Fibroblast of skin of left biceps (primary cell): ENCODE measurements around the gene MKKS.
A peak's percentile ranks its signal among the peaks of the same experiment; 100 is the strongest.
"Not testable (repeated sequence)": the region's sequence is repeated elsewhere in the genome, so short reads cannot be mapped to it uniquely, and the experiment has no call there.

Experiments
- DNase-seq, 2 experiments: peaks; one replicate each; pipeline ENCODE4 v3.0.0-alpha.2; 2013; ENCODE audit warnings: low read depth in 2 of 2

MKKS gene

DNA sequence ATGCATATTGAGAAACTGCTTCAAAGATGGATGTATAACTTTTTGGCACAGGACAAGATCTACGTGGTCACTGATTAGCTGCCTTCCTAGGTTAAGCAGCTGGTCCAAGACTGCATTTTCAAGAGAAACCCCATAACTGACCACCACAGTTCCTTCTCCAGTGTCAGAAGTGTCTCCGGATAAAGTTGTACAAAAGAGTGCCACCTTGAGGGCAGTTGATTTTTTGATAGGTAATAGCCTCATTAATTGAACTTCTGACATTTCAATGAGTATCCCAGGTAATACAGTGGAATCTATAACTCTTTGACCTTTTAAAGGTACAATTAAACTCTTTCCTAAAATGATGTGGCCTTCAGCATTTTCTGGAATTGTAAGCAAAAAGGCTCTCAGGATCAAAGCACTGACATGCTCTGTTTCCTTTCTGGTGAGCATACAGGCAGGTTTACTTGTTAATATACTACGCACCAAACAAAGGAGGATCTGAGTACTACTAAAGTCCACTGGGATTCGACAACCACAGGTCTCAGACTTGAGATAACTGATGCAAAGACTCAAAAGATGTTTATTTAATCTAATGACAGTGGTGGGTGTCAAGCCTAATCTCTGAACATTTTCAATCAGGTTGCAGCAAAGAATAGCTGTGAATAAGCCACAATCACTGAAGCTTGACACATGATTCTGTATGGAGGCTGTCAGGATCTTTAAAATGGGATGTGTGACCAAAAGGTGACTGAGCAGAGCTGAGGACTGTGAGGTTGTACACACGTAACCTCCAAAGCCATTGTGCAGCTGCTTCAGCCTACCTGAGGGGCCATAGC is 21.2 kb downstream of the MKKS start:
- no peak for DNase-seq

DNA sequence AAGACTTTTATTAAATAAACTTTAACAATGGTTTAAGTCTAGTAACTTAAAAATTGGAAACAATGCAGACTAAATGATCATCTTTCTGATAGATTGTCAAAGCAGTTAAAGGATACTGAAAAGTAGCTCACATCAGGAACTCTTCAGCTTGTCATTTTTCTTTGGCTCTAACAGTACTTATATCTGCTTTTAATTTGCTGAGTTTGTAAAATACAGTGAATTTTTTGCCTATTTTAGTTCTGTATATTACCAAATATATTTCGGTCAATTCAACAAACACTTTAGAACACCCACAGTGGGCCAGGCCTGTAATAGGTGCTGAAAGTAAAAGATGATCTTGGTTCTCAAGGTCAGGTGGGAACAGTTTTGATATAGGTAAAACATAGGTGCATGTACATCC is 22.3 kb downstream of the MKKS start:
- DNase-seq, result no peak

GRCh38 chr20:10408108-10408813 is 25.8 kb downstream of the MKKS start:
- DNase-seq, result no peak

GRCh38 chr20:10404959-10405530 is 29.0 kb downstream of the MKKS start:
- no peak for DNase-seq

GRCh38 chr20:10404023-10404628 is 29.9 kb downstream of the MKKS start:
- DNase-seq, result no peak

DNA sequence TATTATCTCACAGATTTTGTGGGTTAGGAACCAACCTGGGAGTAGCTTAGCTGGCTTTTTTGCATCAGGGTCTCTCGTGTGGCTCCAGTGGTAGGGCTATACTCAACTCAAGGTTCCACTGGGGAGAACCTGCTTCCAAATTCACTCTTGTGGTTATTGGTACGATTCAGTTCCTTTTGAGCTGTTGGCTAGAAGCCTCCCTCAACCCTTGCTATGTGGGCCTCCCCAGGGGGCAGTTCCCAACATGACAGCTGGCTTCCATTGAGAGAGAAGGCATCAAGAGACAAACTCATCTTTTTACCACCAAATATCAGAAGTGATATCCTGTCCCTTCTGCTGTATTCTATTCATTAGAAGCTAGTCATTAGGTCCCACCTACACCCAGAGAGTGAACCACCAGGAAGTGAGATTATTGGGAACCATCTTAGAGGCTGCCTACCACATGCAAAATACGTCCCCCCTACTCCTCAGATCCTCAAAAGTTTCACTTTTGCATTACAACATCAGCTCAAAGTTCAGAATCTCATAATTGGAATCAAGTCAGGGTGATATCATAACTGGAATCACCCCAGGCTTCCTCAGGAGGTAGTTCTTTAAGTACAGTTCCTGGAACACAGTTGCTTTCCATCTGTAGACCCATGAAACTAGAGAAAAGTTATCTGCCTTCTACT is 30.9 kb downstream of the MKKS start:
- no peak for DNase-seq

DNA sequence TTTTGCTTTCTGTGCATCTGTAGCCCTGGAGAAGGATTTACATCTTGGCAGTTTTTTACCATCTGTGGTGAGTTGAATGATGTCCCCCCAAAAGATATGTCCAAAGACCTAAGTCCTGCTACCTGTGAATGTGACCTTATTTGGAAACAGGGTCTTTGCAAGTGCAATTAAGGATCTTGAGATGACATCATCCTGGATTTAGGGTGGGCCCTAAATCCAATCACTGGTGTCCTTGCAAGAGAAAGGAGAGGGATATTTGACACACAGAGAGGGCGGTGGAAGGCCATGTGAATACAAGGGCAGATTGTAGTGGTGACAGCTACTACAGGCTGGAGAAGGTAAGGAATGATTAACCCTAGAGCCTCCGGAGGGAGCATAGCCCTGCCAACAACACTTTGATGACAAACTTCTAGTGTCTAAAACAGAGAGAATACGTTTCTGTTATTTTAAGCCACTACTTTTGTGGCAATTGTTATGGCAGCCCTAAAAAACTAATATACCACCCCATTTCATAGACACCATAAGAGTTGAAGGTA is 35.1 kb downstream of the MKKS start:
- DNase-seq, result no peak

GRCh38 chr20:10394752-10395151 is 39.3 kb downstream of the MKKS start:
- not testable (repeated sequence) for DNase-seq

GRCh38 chr20:10390709-10391108 is 43.3 kb downstream of the MKKS start:
- no peak for DNase-seq

- no peak for DNase-seq
Observed at GRCh38 chr20:10388597-10388996, 45.4 kb downstream of the MKKS start.

- DNase-seq, result no peak
Observed at GRCh38 chr20:10387686-10388085, 46.3 kb downstream of the MKKS start.

- no peak for DNase-seq
Observed at GRCh38 chr20:10385850-10386544, 48.0 kb downstream of the MKKS start.

GRCh38 chr20:10381477-10381876 is 52.5 kb downstream of the MKKS start:
- DNase-seq, result no peak

GRCh38 chr20:10379761-10380160 is 54.3 kb downstream of the MKKS start:
- DNase-seq, result no peak

DNA sequence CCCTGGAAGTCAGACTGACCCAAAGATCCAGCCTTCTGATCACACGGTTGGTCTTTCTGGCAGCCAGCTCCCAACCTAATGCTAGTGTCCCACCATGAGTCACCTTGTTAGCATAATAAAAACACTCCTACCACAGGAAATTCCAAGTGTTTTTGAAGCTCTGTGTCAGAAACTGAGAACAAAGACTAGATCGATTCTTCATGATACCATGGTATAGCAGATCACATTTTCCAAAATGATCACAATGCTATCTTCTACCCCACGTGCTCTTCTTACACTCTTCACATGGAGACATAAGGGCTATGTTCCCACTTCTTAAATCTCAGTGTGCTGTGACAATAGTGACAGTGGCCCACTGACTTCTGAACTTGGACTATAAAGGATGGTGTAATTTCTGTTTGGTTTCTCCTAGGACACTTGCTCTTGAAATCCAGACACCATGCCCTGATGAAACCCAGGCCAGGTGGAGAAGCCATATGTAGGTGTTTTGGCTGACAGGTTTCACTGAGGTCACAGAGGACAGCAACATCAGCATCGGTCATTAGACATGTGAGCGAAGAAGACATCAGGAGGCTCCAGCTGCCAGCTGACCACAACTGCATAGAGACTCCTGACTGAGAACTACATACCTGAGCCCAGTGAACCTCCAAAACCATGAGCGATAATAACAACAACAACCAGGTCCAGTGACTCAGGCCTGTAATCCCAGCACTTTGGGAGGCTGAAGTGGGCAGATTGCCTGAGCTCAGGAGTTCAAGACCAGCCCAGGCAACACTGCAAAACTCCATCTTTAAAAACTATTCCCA is 57.5 kb downstream of the MKKS start:
- peak; percentile 12 to 15 for DNase-seq

GRCh38 chr20:10375191-10375590 is 58.8 kb downstream of the MKKS start:
- DNase-seq, result no peak

DNA sequence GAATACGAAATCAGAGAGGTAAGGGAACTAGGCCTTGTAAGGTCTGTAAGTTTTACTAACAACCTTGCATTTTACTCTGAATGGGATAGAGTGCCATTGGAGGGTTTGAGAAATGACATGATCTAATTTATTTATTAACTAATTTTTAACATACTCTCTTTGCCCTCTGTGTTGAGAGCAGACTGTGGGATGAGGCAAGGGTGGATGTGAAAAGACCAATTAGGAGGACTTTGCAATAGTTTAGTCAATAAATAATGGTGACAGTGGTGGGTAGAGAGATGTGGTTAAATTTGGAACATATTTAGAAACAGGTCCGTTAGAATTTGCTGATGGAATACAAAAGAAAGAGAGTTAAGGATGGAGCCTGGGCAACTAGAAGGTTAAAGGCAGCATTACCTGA is 60.0 kb downstream of the MKKS start:
- DNase-seq, result no peak

- DNase-seq, result no peak
Observed at GRCh38 chr20:10371467-10371866, 62.6 kb downstream of the MKKS start.

GRCh38 chr20:10370091-10370887 is 63.7 kb downstream of the MKKS start:
- no peak for DNase-seq
